HCT116 (cell line): Measurements from ENCODE around the gene TIE1. TPM values are rescaled to one million over a fixed set of nuclear protein-coding genes. Genes with fewer than 3 reads are reported as not detected.

Source experiments
- microRNA-seq: library from miRNA; unstranded; fragments of <30 nt; microRNA quantifications from one replicate; pipeline ENCODE4, GENCODE V29; 2016; ENCODE audit warnings: borderline number of aligned reads
- total RNA-seq: library from RNA; stranded (reverse); gene quantifications from one replicate; pipeline ENCODE4 v1.2.1, GENCODE V29; 2021; ENCODE audit not compliant: unreplicated experiment

TIE1 gene
- total RNA-seq, 1 experiment from 2014 or later: not detected

Small RNAs within 50 kb of the gene (microRNA-seq; reads per million reads assigned to microRNA genes)
- gene MIR6734: 2.8 reads per million

Other genes starting within 250 kb of the TIE1 start
- gene EBNA1BP2, start 128.7 kb upstream of the TIE1 start, total RNA-seq: 109 TPM
- 0.49 TPM for gene CFAP57, start 128.7 kb upstream of the TIE1 start, total RNA-seq
- 13.9 TPM for gene TMEM125, start 31.0 kb upstream of the TIE1 start, total RNA-seq
- gene C1orf210, start 15.4 kb upstream of the TIE1 start, total RNA-seq: 7.6 TPM
- not detected for gene MPL, start 36.8 kb downstream of the TIE1 start, total RNA-seq
- 355 TPM for gene CDC20, start 58.0 kb downstream of the TIE1 start, total RNA-seq
- 91.3 TPM for gene ELOVL1, start 67.0 kb downstream of the TIE1 start, total RNA-seq
- gene MED8, start 88.8 kb downstream of the TIE1 start, total RNA-seq: 36.0 TPM
- gene SZT2, start 88.9 kb downstream of the TIE1 start, total RNA-seq: 43.0 TPM
- gene HYI, start 152.9 kb downstream of the TIE1 start, total RNA-seq: 13.9 TPM
- gene PTPRF, start 229.9 kb downstream of the TIE1 start, total RNA-seq: 224 TPM